Kidney (tissue), 14 donors: ENCODE measurements around the gene ZNF835. TPM values are rescaled to one million over a fixed set of nuclear protein-coding genes. Genes with fewer than 3 reads are reported as not detected.
"Not testable (repeated sequence)": the region's sequence is repeated elsewhere in the genome, so short reads cannot be mapped to it uniquely, and the experiment has no call there.

ENCODE experiments used
- DNase-seq, 5 donors: peaks; one replicate each; pipeline ENCODE4 v3.0.0-alpha.2; 2013 to 2020
- FAIRE-seq: peaks from 2 replicates; lab custom pipeline; 2012; peaks lifted over from hg19 to GRCh38; lab: Jason Lieb, UNC
- H3K27ac ChIP-seq, 2 donors: one replicate each; pipeline ENCODE4 v1.7.0; 2013; ENCODE audit warnings: low read depth in 2 of 2, low read length in 2 of 2, inconsistent platforms in 1 of 2
- H3K27me3 ChIP-seq: one replicate; pipeline ENCODE4 v1.7.1; 2013; ENCODE audit warnings: low read length, inconsistent platforms; ENCODE audit not compliant: control insufficient read depth, insufficient read depth
- H3K36me3 ChIP-seq, 3 donors: one replicate each; pipeline versions ENCODE4 v1.7.0 to v1.7.1; 2013; ENCODE audit warnings: low read length in 3 of 3, control low read depth in 1 of 3, inconsistent platforms in 1 of 3; ENCODE audit not compliant: insufficient read depth in 3 of 3, control insufficient read depth in 2 of 3
- H3K4me1 ChIP-seq, 3 donors: one replicate each; pipeline versions ENCODE4 v1.7.0 to v1.7.1; 2013; ENCODE audit warnings: low read length in 3 of 3, inconsistent platforms in 1 of 3, low read depth in 1 of 3; ENCODE audit not compliant: control insufficient read depth in 2 of 3, insufficient read depth in 2 of 3
- H3K4me3 ChIP-seq, 3 donors: one replicate each; pipeline versions ENCODE4 v1.7.0 to v1.8.1; 2013; ENCODE audit warnings: low read length in 3 of 3, control low read depth in 1 of 3, inconsistent platforms in 1 of 3
- H3K9ac ChIP-seq, 3 donors: one replicate each; pipeline versions ENCODE4 v1.7.0 to v1.7.1; 2013; ENCODE audit warnings: low read length in 3 of 3, control low read depth in 1 of 3, inconsistent platforms in 1 of 3
- H3K9me3 ChIP-seq, 3 donors: one replicate each; pipeline versions ENCODE4 v1.7.0 to v1.7.1; 2013; ENCODE audit warnings: low read length in 3 of 3, control low read depth in 1 of 3, inconsistent platforms in 1 of 3; ENCODE audit not compliant: control insufficient read depth in 2 of 3, insufficient read depth in 1 of 3
- intact Hi-C: fragments of 100-400 bp; cut with DNase I; formaldehyde crosslinking; loops from one replicate; pipeline ENCODE4 v1.11.1; 2022
- polyA plus RNA-seq: library from polyadenylated mRNA; stranded (reverse); fragments of 350-450 nt; fragmentation: Illumina TruSeq; extraction: RNeasy Lipid Tissue Mini Kit (QIAGEN cat#74804); gene quantifications from one replicate; pipeline ENCODE4 v1.2.3, GENCODE V29; 2014; ENCODE audit warnings: low read depth, low replicate concordance; ENCODE audit not compliant: insufficient read depth
- total RNA-seq: library from RNA; stranded (reverse); fragmentation: NEBNext Ultra II Directional; extraction: Animal tissue kit (Norgen Biotek cat#: 25700); gene quantifications from one replicate; pipeline ENCODE4 v1.2.1, GENCODE V29; 2021
- TF ChIP-seq, protein P1 (sequence below): IDR thresholded peaks from 3 replicates; pipeline ENCODE4 v1.5.1; 2012; ENCODE audit warnings: mild to moderate bottlenecking, moderate library complexity, borderline replicate concordance; ENCODE audit not compliant: insufficient read depth; ENCODE audit errors: extremely low read depth
- donor health status: control.
- donor health status: control.
- donor health status: control.
- donor health status: control.
- donor health status: control.
- donor health status: DM: yes; HTN: yes; CAD: no.
- donor health status: Normal renal cell carcinoma (clear cell type).

ZNF835 gene
- total and polyA plus RNA-seq, 2 donors from 2014 or later = 1.7 to 5.3 TPM

DNA sequence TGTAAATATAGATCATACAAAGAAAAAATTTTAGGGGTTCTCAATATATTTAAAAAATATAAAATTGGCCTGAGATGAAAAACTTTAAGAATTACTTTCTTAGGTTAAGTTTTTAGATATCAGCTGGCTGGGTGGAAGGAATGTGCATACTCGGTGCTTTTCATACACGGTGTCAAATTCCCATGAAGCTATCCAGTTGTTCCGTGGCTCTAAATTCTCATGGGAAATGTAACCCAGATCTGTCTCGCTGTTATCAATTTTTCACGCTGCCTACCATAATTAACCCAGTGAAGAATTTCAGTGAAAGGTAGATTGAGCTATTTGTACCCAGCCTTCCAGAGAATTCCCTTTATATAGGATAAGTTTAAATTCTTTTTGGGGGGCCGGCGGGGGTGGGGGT, 11.6 kb upstream of the ZNF835 start:
- intact Hi-C loops = no loop called here
- peak in 2 of 5 donors; percentile 19 to 27 for DNase-seq

DNA sequence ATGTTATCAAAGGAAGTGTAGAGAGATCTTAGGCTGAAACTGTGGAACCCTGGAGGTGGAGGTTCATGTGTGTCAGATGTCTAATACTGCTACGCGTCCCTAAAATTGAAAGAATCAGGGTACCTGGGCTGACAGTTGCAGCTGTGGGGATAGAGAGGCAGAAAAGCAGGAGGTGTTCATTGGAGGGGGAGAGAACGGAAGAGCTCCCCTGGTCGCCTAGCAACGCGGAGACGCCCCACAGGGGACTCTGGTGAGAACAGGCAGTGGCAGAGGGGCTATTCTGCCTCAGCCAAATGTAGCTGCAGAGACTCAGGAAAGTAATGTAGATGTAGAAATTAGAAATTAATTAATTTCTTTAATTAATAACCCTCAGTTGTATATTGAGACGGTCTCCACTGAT, 10.1 kb upstream of the ZNF835 start:
- TF ChIP-seq, protein P1, sequence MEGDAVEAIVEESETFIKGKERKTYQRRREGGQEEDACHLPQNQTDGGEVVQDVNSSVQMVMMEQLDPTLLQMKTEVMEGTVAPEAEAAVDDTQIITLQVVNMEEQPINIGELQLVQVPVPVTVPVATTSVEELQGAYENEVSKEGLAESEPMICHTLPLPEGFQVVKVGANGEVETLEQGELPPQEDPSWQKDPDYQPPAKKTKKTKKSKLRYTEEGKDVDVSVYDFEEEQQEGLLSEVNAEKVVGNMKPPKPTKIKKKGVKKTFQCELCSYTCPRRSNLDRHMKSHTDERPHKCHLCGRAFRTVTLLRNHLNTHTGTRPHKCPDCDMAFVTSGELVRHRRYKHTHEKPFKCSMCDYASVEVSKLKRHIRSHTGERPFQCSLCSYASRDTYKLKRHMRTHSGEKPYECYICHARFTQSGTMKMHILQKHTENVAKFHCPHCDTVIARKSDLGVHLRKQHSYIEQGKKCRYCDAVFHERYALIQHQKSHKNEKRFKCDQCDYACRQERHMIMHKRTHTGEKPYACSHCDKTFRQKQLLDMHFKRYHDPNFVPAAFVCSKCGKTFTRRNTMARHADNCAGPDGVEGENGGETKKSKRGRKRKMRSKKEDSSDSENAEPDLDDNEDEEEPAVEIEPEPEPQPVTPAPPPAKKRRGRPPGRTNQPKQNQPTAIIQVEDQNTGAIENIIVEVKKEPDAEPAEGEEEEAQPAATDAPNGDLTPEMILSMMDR = no peak
- DNase-seq (no peak), FAIRE-seq (no peak)
- H3K27me3 ChIP-seq = no peaks in the 10 kb centered on the region
- H3K36me3 ChIP-seq = no peaks in the 10 kb centered on the region
- H3K4me1 ChIP-seq = no peaks in the 10 kb centered on the region
- H3K9me3 ChIP-seq = no peaks in the 10 kb centered on the region
- no peak overlapping the region for H3K4me3 ChIP-seq
- intact Hi-C loops = no loop called here
- H3K27ac ChIP-seq = no peak overlapping the region
- H3K9ac ChIP-seq = no peak overlapping the region

More for the DNA sequence above, 11.6 kb upstream of the ZNF835 start:
- H3K36me3 ChIP-seq = no peaks in the 10 kb centered on the region
- TF ChIP-seq, protein P1 = no peak
- H3K27ac ChIP-seq = no peak overlapping the region
- no peaks in the 10 kb centered on the region for H3K9me3 ChIP-seq
- FAIRE-seq = no peak
- H3K27me3 ChIP-seq = no peaks in the 10 kb centered on the region
- no peak overlapping the region for H3K9ac ChIP-seq
- H3K4me1 ChIP-seq = no peaks in the 10 kb centered on the region
- no peak overlapping the region for H3K4me3 ChIP-seq

DNA sequence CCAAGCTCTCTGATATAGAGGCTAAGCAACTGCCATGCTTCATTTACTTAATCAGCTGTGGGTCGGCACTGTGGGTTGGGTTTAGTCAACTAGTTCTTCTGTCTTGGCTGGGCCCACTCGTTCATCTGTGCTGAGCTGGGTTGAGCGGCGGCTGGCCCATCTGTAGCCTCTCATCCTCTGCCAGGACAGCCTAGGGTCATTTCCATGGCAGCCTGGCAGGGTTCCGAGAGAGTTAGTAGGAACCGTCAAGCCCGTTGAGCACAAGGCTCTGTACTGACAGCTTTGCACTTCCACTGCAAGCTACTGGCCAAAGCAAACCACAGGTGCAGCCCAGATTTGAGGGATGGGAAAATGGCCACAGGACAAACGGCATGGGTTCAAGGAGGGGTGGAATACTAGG, 6.6 kb upstream of the ZNF835 start:
- FAIRE-seq (no peak), DNase-seq (no peak)
- no peak overlapping the region for H3K9ac ChIP-seq
- no peak overlapping the region for H3K4me3 ChIP-seq
- no peaks in the 10 kb centered on the region for H3K27me3 ChIP-seq
- intact Hi-C loops = loop anchor here (10.0 kb wide), 1 partner anchor 303 kb away; no protein-coding TSS in a partner anchor
- no peaks in the 10 kb centered on the region for H3K36me3 ChIP-seq
- TF ChIP-seq, protein P1 = no peak
- H3K9me3 ChIP-seq = no peaks in the 10 kb centered on the region
- H3K4me1 ChIP-seq = no peaks in the 10 kb centered on the region
- H3K27ac ChIP-seq = no peak overlapping the region

GRCh38 chr19:56672610-56673009, 1.1 kb upstream of the ZNF835 start:
- FAIRE-seq, DNase-seq, H3K27ac ChIP-seq, H3K9me3 ChIP-seq, H3K27me3 ChIP-seq, H3K9ac ChIP-seq, H3K4me3 ChIP-seq, H3K36me3 ChIP-seq: not testable (repeated sequence)
- H3K4me1 ChIP-seq = peaks cover 0 to 14% (median 0%) of the 10 kb centered on the region in 3 donors
- intact Hi-C loops = loop anchor here (10.0 kb wide), 1 partner anchor 298 kb away; no protein-coding TSS in a partner anchor
